ENCODE measurements around the gene PBX3. TPM values are rescaled to one million over a fixed set of nuclear protein-coding genes. Genes with fewer than 3 reads are reported as not detected.

The PBX3 gene
- total RNA-seq, 1 experiment from 2014 or later, result 39.0 TPM

DNA sequence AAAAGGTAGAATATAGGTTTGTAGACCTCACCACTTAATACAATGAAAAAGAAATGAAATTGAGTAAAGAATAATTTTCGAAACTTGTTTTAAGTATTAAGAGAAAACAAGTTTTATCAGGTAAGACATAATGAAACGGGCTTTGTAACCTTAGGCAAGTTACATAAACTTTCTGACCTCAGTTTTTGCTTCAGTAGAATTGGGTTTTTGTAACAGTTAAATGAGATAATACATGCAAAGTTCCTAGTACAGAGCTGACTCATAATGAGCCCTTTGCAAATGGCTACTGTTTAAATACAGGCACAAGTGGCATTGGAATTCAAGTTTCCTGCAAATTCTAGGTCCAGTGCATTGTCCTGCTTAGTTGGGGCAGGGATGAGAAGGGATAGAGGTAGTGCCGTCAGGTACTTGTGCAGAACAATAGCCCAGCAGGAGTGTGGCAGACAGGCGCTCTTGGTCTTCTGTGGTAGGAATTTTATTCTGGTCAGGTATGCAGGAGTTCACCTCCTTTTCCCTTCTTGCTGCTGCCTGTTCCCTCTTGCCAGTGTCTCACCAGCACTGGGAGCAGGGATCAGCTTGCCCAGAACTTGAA lies 203.8 kb downstream of the PBX3 start:
- DNase-seq (ENCODE audit: low read depth, low spot score) (no peak), ATAC-seq (no peak)
- no peak overlapping the region for H3K4me3 ChIP-seq (ENCODE audit: low read depth in 2 of 2, low read length in 2 of 2)
- H3K36me3 ChIP-seq (ENCODE audit: control insufficient read depth, insufficient read depth, low read length), result no peaks in the 10 kb centered on the region; the same call in 1 of the 2 replicates
- TF ChIP-seq, protein P1, sequence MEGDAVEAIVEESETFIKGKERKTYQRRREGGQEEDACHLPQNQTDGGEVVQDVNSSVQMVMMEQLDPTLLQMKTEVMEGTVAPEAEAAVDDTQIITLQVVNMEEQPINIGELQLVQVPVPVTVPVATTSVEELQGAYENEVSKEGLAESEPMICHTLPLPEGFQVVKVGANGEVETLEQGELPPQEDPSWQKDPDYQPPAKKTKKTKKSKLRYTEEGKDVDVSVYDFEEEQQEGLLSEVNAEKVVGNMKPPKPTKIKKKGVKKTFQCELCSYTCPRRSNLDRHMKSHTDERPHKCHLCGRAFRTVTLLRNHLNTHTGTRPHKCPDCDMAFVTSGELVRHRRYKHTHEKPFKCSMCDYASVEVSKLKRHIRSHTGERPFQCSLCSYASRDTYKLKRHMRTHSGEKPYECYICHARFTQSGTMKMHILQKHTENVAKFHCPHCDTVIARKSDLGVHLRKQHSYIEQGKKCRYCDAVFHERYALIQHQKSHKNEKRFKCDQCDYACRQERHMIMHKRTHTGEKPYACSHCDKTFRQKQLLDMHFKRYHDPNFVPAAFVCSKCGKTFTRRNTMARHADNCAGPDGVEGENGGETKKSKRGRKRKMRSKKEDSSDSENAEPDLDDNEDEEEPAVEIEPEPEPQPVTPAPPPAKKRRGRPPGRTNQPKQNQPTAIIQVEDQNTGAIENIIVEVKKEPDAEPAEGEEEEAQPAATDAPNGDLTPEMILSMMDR (IDR thresholded peaks at IDR 0.05), result no peak
- TF ChIP-seq SIN3A (IDR thresholded peaks at IDR 0.05; ENCODE audit: borderline replicate concordance, insufficient read depth, low read depth, low read length), result no peak
- no peak for TF ChIP-seq TCF7L2 (IDR thresholded peaks at IDR 0.05; ENCODE audit: low read depth, low read length)
- TF ChIP-seq, protein P2, sequence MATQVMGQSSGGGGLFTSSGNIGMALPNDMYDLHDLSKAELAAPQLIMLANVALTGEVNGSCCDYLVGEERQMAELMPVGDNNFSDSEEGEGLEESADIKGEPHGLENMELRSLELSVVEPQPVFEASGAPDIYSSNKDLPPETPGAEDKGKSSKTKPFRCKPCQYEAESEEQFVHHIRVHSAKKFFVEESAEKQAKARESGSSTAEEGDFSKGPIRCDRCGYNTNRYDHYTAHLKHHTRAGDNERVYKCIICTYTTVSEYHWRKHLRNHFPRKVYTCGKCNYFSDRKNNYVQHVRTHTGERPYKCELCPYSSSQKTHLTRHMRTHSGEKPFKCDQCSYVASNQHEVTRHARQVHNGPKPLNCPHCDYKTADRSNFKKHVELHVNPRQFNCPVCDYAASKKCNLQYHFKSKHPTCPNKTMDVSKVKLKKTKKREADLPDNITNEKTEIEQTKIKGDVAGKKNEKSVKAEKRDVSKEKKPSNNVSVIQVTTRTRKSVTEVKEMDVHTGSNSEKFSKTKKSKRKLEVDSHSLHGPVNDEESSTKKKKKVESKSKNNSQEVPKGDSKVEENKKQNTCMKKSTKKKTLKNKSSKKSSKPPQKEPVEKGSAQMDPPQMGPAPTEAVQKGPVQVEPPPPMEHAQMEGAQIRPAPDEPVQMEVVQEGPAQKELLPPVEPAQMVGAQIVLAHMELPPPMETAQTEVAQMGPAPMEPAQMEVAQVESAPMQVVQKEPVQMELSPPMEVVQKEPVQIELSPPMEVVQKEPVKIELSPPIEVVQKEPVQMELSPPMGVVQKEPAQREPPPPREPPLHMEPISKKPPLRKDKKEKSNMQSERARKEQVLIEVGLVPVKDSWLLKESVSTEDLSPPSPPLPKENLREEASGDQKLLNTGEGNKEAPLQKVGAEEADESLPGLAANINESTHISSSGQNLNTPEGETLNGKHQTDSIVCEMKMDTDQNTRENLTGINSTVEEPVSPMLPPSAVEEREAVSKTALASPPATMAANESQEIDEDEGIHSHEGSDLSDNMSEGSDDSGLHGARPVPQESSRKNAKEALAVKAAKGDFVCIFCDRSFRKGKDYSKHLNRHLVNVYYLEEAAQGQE (IDR thresholded peaks at IDR 0.05; ENCODE audit: insufficient read depth in 1 of 2, low read depth in 2 of 2, low read length in 1 of 2), result no peak
- no peak for TF ChIP-seq POLR2AphosphoS5 (IDR thresholded peaks at IDR 0.05; ENCODE audit: low read depth, low read length)
- ChIA-PET CTCF (no interaction called here), POLR2A (no interaction called here)
- no peaks in the 10 kb centered on the region for H3K27me3 ChIP-seq (ENCODE audit: control insufficient read depth, insufficient read depth, low read length)
- no peaks in the 10 kb centered on the region for H3K4me1 ChIP-seq (ENCODE audit: control insufficient read depth, insufficient read depth, low read length)
- in situ Hi-C loops (cut with HindIII; ENCODE audit: low pct_unique_long_range_greater_than_20kb, low sequenced_read_pairs) (no loop called here), intact Hi-C loops (cut with micrococcal nuclease; ENCODE audit: unreplicated experiment) (no loop called here)
- H3K27ac ChIP-seq (ENCODE audit: low read length), result no peak overlapping the region
- H3K9me3 ChIP-seq (ENCODE audit: control insufficient read depth, insufficient read depth, low read depth, low read length), result no peaks in the 10 kb centered on the region
- BruUV-seq (replicated peaks), result no TSS peak

DNA sequence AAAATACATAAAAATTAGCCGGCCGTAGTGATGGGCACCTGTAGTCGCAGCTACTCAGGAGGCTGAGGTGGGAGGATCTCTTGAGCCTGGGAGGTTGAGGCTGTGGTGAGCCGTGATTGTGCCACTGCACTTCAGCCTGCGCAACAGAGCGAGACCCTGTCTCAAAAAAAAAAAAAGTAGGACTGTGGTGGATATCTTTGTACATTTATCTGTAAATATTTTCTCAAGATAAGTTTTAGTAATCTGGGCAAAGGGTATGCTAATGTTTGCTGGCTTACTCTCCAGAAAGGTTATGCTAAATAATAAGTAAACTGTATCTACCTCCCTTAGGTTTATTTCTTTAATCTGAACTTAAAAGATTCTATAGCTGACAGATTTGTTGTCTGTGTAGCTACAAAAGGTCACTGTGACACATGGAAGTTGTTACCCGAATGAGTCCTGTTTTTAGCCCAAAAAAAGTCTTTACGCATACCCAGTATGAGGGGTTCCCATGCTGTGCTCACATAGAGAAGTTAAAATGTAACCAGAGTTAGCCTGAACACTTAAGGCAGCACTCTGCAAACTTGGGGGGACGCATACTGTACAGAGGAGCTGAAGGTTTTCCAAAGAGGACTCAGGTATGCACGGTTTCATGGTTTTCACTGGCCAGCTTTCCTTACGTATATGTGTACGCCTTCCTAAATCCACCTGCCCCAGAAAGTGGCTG lies 206.3 kb downstream of the PBX3 start:
- no peak overlapping the region for H3K4me3 ChIP-seq (ENCODE audit: low read depth in 2 of 2, low read length in 2 of 2)
- TF ChIP-seq SIN3A (IDR thresholded peaks at IDR 0.05; ENCODE audit: borderline replicate concordance, insufficient read depth, low read depth, low read length), result no peak
- TF ChIP-seq, protein P2 (IDR thresholded peaks at IDR 0.05; ENCODE audit: insufficient read depth in 1 of 2, low read depth in 2 of 2, low read length in 1 of 2), result no peak
- TF ChIP-seq, protein P1 (IDR thresholded peaks at IDR 0.05), result no peak
- TF ChIP-seq TCF7L2 (IDR thresholded peaks at IDR 0.05; ENCODE audit: low read depth, low read length), result no peak
- no peak for TF ChIP-seq POLR2AphosphoS5 (IDR thresholded peaks at IDR 0.05; ENCODE audit: low read depth, low read length)
- in situ Hi-C loops (cut with HindIII; ENCODE audit: low pct_unique_long_range_greater_than_20kb, low sequenced_read_pairs) (no loop called here), intact Hi-C loops (cut with micrococcal nuclease; ENCODE audit: unreplicated experiment) (no loop called here)
- no peaks in the 10 kb centered on the region for H3K9me3 ChIP-seq (ENCODE audit: control insufficient read depth, insufficient read depth, low read depth, low read length)
- ATAC-seq (no peak), DNase-seq (ENCODE audit: low read depth, low spot score) (no peak)
- H3K36me3 ChIP-seq (ENCODE audit: control insufficient read depth, insufficient read depth, low read length), result no peaks in the 10 kb centered on the region
- no TSS peak for BruUV-seq (replicated peaks)
- ChIA-PET CTCF (no interaction called here), POLR2A (no interaction called here)
- H3K27me3 ChIP-seq (ENCODE audit: control insufficient read depth, insufficient read depth, low read length), result no peaks in the 10 kb centered on the region
- H3K4me1 ChIP-seq (ENCODE audit: control insufficient read depth, insufficient read depth, low read length), result no peaks in the 10 kb centered on the region
- no peak overlapping the region for H3K27ac ChIP-seq (ENCODE audit: low read length)
